WTC11 (cell line): ENCODE results near the gene SLC38A7.
A peak's percentile ranks its signal among the peaks of the same experiment; 100 is the strongest.

Experiments used
- ARID4B ChIP-seq: sonication (generic); formaldehyde crosslinking; IDR thresholded peaks from 2 replicates; pipeline ENCODE4 v1.8.0; 2023; ENCODE audit warnings: missing genetic modification reagents, mild to moderate bottlenecking, borderline replicate concordance
- ATF3 ChIP-seq: sonication (generic); formaldehyde crosslinking; conservative IDR thresholded peaks from 2 replicates; pipeline ENCODE4 v1.8.1; 2022; ENCODE audit warnings: mild to moderate bottlenecking, missing genetic modification reagents
- CTCF ChIP-seq: fragments of 200-600 bp; IDR thresholded peaks from 2 replicates; pipeline ENCODE4 v1.8.0; 2022; ENCODE audit warnings: antibody characterized with exemption
- EMX1 ChIP-seq: fragments of 250-450 bp; sonication (Bioruptor Pico); IDR thresholded peaks from 2 replicates; pipeline ENCODE4 v1.8.0; 2021; ENCODE audit warnings: mild to moderate bottlenecking
- ESRRA ChIP-seq: sonication (generic); formaldehyde crosslinking; IDR thresholded peaks from 2 replicates; pipeline ENCODE4 v1.8.1; 2022; ENCODE audit warnings: mild to moderate bottlenecking, missing genetic modification reagents, borderline replicate concordance
- FOXJ3 ChIP-seq: sonication (generic); formaldehyde crosslinking; IDR thresholded peaks from 2 replicates; pipeline ENCODE4 v1.9.0; 2021; ENCODE audit warnings: missing genetic modification reagents, mild to moderate bottlenecking, borderline replicate concordance
- IRF2 ChIP-seq: sonication (generic); formaldehyde crosslinking; IDR thresholded peaks from 2 replicates; pipeline ENCODE4 v1.8.0; 2022; ENCODE audit warnings: low read depth, missing genetic modification reagents, borderline replicate concordance
- MAX ChIP-seq: sonication (generic); formaldehyde crosslinking; IDR thresholded peaks from 2 replicates; pipeline ENCODE4 v1.8.0; 2022; ENCODE audit warnings: mild to moderate bottlenecking, missing genetic modification reagents
- SP1 ChIP-seq: sonication (generic); formaldehyde crosslinking; conservative IDR thresholded peaks from 2 replicates; pipeline ENCODE4 v1.8.1; 2022; ENCODE audit warnings: missing genetic modification reagents
- STAT6 ChIP-seq: sonication (generic); formaldehyde crosslinking; conservative IDR thresholded peaks from 2 replicates; pipeline ENCODE4 v1.8.1; 2023; ENCODE audit warnings: mild to moderate bottlenecking, low read depth, missing genetic modification reagents, moderate library complexity
- USF2 ChIP-seq: sonication (generic); formaldehyde crosslinking; IDR thresholded peaks from 2 replicates; pipeline ENCODE4 v1.8.1; 2023; ENCODE audit warnings: mild to moderate bottlenecking, missing genetic modification reagents, moderate library complexity
- ZNF121 ChIP-seq: sonication (generic); formaldehyde crosslinking; IDR thresholded peaks from 2 replicates; pipeline ENCODE4 v1.8.0; 2023; ENCODE audit warnings: missing genetic modification reagents
- ZNF138 ChIP-seq: sonication (generic); formaldehyde crosslinking; conservative IDR thresholded peaks from 2 replicates; pipeline ENCODE4 v1.8.1; 2022; ENCODE audit warnings: mild to moderate bottlenecking, moderate library complexity, missing genetic modification reagents

- TF ChIP-seq CTCF = no peak
- TF ChIP-seq SP1 (CRISPR knock-in tag) = no peak
- no peak for TF ChIP-seq ZNF138 (CRISPR knock-in tag)
- no peak for TF ChIP-seq FOXJ3 (CRISPR knock-in tag)
- no peak for TF ChIP-seq ARID4B (CRISPR knock-in tag)
- TF ChIP-seq ESRRA (CRISPR knock-in tag) = no peak
- no peak for TF ChIP-seq ZNF121 (CRISPR knock-in tag)
- TF ChIP-seq ATF3 (CRISPR knock-in tag) = no peak
- no peak for TF ChIP-seq EMX1 (CRISPR knock-in tag)
- TF ChIP-seq IRF2 (CRISPR knock-in tag) = no peak
- TF ChIP-seq STAT6 (CRISPR knock-in tag) = no peak
- TF ChIP-seq MAX = no peak
- TF ChIP-seq USF2 (CRISPR knock-in tag) = peak; percentile 100
Measured at GRCh38 chr16:58684354-58685083, at the start of gene SLC38A7.
